Trophoblast cell (in vitro differentiated cells and primary cell): ENCODE data around the gene PIP5K1C.
A peak's percentile ranks its signal among the peaks of the same experiment; 100 is the strongest.

ENCODE experiments used
- DNase-seq, 2 donors: peaks; one replicate each; pipeline ENCODE4 v3.0.0-alpha.2; 2016
- H2AFZ ChIP-seq: 2 replicates; pipeline ENCODE4 v1.6.1; 2013; ENCODE audit warnings: low read length, moderate library complexity, mild to moderate bottlenecking; ENCODE audit not compliant: insufficient read depth, poor library complexity
- H2AK5ac ChIP-seq: 2 replicates; pipeline ENCODE4 v1.6.1; 2013; ENCODE audit warnings: mild to moderate bottlenecking, low read length
- H2BK120ac ChIP-seq: 2 replicates; pipeline ENCODE4 v1.6.1; 2013; ENCODE audit warnings: low read length, mild to moderate bottlenecking, moderate library complexity; ENCODE audit not compliant: insufficient read depth, poor library complexity
- H2BK12ac ChIP-seq: 2 replicates; pipeline ENCODE4 v1.6.1; 2013; ENCODE audit warnings: mild to moderate bottlenecking, low read length, moderate library complexity
- H2BK5ac ChIP-seq: 2 replicates; pipeline ENCODE4 v1.6.1; 2013; ENCODE audit warnings: low read length, low read depth, moderate library complexity, mild to moderate bottlenecking; ENCODE audit not compliant: poor library complexity
- H3K14ac ChIP-seq: 2 replicates; pipeline ENCODE4 v1.6.1; 2013; ENCODE audit warnings: mild to moderate bottlenecking, low read length
- H3K18ac ChIP-seq: 2 replicates; pipeline ENCODE4 v1.6.1; 2013; ENCODE audit warnings: mild to moderate bottlenecking, low read length
- H3K23ac ChIP-seq: 2 replicates; pipeline ENCODE4 v1.6.1; 2013; ENCODE audit warnings: low read length
- H3K27ac ChIP-seq: 2 replicates; pipeline ENCODE4 v1.5.1; 2013; ENCODE audit warnings: low read depth, mild to moderate bottlenecking, inconsistent platforms, low read length, moderate library complexity
- H3K27me3 ChIP-seq: 2 replicates; pipeline ENCODE4 v1.6.1; 2013; ENCODE audit warnings: inconsistent platforms, mild to moderate bottlenecking, low read length, moderate library complexity; ENCODE audit not compliant: insufficient read depth
- H3K36me3 ChIP-seq, 2 experiments: 1 replicate in 1 of 2; 2 replicates in 1 of 2; pipeline ENCODE4 v1.6.1; 2013; ENCODE audit warnings: low read length in 2 of 2, mild to moderate bottlenecking in 2 of 2, moderate library complexity in 1 of 2; ENCODE audit not compliant: insufficient read depth in 2 of 2, control insufficient read depth in 1 of 2
- H3K4ac ChIP-seq: 2 replicates; pipeline ENCODE4 v1.6.1; 2013; ENCODE audit warnings: low read depth, mild to moderate bottlenecking, low read length, moderate library complexity
- H3K4me1 ChIP-seq, 2 experiments: 1 replicate in 1 of 2; 2 replicates in 1 of 2; pipeline ENCODE4 v1.6.1; 2013; ENCODE audit warnings: low read length in 2 of 2, mild to moderate bottlenecking in 2 of 2, moderate library complexity in 1 of 2; ENCODE audit not compliant: insufficient read depth in 2 of 2, control insufficient read depth in 1 of 2
- H3K4me2 ChIP-seq: 2 replicates; pipeline ENCODE4 v1.6.1; 2013; ENCODE audit warnings: inconsistent platforms, mild to moderate bottlenecking, low read length, moderate library complexity
- H3K4me3 ChIP-seq: 2 replicates; pipeline ENCODE4 v1.5.1; 2013; ENCODE audit warnings: mild to moderate bottlenecking, low read depth, low read length, inconsistent platforms
- H3K79me1 ChIP-seq: one replicate; pipeline ENCODE4 v1.6.1; 2013; ENCODE audit warnings: low read length
- H3K79me2 ChIP-seq: 2 replicates; pipeline ENCODE4 v1.6.1; 2013; ENCODE audit warnings: low read length, mild to moderate bottlenecking; ENCODE audit not compliant: control insufficient read depth, insufficient read depth, poor library complexity
- H3K9ac ChIP-seq: 2 replicates; pipeline ENCODE4 v1.6.1; 2013; ENCODE audit warnings: mild to moderate bottlenecking, low read length
- H3K9me3 ChIP-seq: 2 replicates; pipeline ENCODE4 v1.6.1; 2013; ENCODE audit warnings: low read depth, mild to moderate bottlenecking, control low read depth, inconsistent platforms, low read length; ENCODE audit not compliant: insufficient read depth
- H4K12ac ChIP-seq: 2 replicates; pipeline ENCODE4 v1.6.1; 2013; ENCODE audit warnings: low read depth, mild to moderate bottlenecking, low read length, moderate library complexity
- H4K8ac ChIP-seq: 2 replicates; pipeline ENCODE4 v1.6.1; 2013; ENCODE audit warnings: low read depth, mild to moderate bottlenecking, low read length, moderate library complexity
- H4K91ac ChIP-seq: one replicate; pipeline ENCODE4 v1.6.1; 2013; ENCODE audit warnings: low read depth, mild to moderate bottlenecking, low read length, moderate library complexity
- WGBS: extraction: QIAGEN DNeasy Blood & Tissue Kit; methylation state at CpG from one replicate; pipeline ENCODE4 v1.1.7; 2013; ENCODE audit warnings: missing lambda C conversion rate; ENCODE audit not compliant: insufficient read length, insufficient coverage; ENCODE audit errors: extremely low coverage; 5-methylcytosine and 5-hydroxymethylcytosine counted together

The PIP5K1C gene

GRCh38 chr19:3723110-3723488 is 22.8 kb upstream of the PIP5K1C start:
- Histone ChIP-seq H3K79me1 (peaks cover 4% of the 10 kb centered on the region), H2AK5ac (no peak overlapping the region), H3K14ac (no peak overlapping the region), H3K23ac (no peak overlapping the region), H2BK12ac (no peak overlapping the region), H4K8ac (no peak overlapping the region), H3K9ac (no peak overlapping the region), H2BK5ac (no peak overlapping the region), H4K91ac (no peak overlapping the region), H3K4me1 (peaks cover 8 to 20% of the 10 kb centered on the region in 2 experiments), H3K9me3 (no peaks in the 10 kb centered on the region), H3K27ac (peak overlapping the region; percentile 7), H3K27me3 (no peaks in the 10 kb centered on the region), H3K4ac (no peak overlapping the region), H3K4me2 (peak overlapping the region; percentile 15), H2BK120ac (no peak overlapping the region), H2AFZ (no peak overlapping the region), H3K18ac (no peak overlapping the region), H3K79me2 (no peaks in the 10 kb centered on the region), H4K12ac (no peak overlapping the region), H3K36me3 (no peaks in the 10 kb centered on the region), H3K4me3 (no peak overlapping the region)
- no peak for DNase-seq
- no CpG with 5 or more reads among the region's 5 CpGs for WGBS

GRCh38 chr19:3722443-3723109 is 22.3 kb upstream of the PIP5K1C start:
- H3K27ac ChIP-seq = peak overlapping the region; percentile 43
- peaks cover 4% of the 10 kb centered on the region for H3K79me1 ChIP-seq

GRCh38 chr19:3721887-3722442 is 21.7 kb upstream of the PIP5K1C start:
- H3K23ac ChIP-seq = no peak overlapping the region

More at GRCh38 chr19:3722443-3723109, 22.3 kb upstream of the PIP5K1C start:
- whole genome bisulfite sequencing = no CpG with 5 or more reads among the region's 30 CpGs
- H3K4me3 ChIP-seq = peak overlapping the region; percentile 60
- no peaks in the 10 kb centered on the region for H3K79me2 ChIP-seq
- peak overlapping the region; percentile 45 for H3K9ac ChIP-seq
- no peaks in the 10 kb centered on the region for H3K27me3 ChIP-seq
- peak overlapping the region; percentile 3 for H3K14ac ChIP-seq
- no peaks in the 10 kb centered on the region for H3K9me3 ChIP-seq
- no peak overlapping the region for H2BK12ac ChIP-seq
- H3K4ac ChIP-seq = no peak overlapping the region
- no peak overlapping the region for H2BK5ac ChIP-seq
- no peak overlapping the region for H4K8ac ChIP-seq
- no peak overlapping the region for H2AFZ ChIP-seq
- H4K91ac ChIP-seq = no peak overlapping the region
- no peak overlapping the region for H2AK5ac ChIP-seq
- H2BK120ac ChIP-seq = no peak overlapping the region
- no peak overlapping the region for H3K18ac ChIP-seq
- H3K36me3 ChIP-seq = no peaks in the 10 kb centered on the region
- H3K23ac ChIP-seq = no peak overlapping the region
- H4K12ac ChIP-seq = no peak overlapping the region
- peak; percentile 56 to 65 for DNase-seq
- peak overlapping the region; percentile 85 for H3K4me2 ChIP-seq
- H3K4me1 ChIP-seq = peaks cover 8 to 20% of the 10 kb centered on the region in 2 experiments

GRCh38 chr19:3721131-3721886 is 21.0 kb upstream of the PIP5K1C start:
- H2BK120ac ChIP-seq = peak overlapping the region; percentile 68
- H2BK5ac ChIP-seq = no peak overlapping the region
- peak overlapping the region; percentile 33 for H2AFZ ChIP-seq
- H3K14ac ChIP-seq = no peak overlapping the region
- H3K9me3 ChIP-seq = no peaks in the 10 kb centered on the region
- H3K79me1 ChIP-seq = peaks cover 4% of the 10 kb centered on the region
- H3K36me3 ChIP-seq = no peaks in the 10 kb centered on the region
- peak overlapping the region; percentile 31 for H4K91ac ChIP-seq
- no peaks in the 10 kb centered on the region for H3K27me3 ChIP-seq
- no peak overlapping the region for H3K18ac ChIP-seq
- H3K4ac ChIP-seq = no peak overlapping the region
- no peak overlapping the region for H4K8ac ChIP-seq
- no CpG with 5 or more reads among the region's 46 CpGs for WGBS
- peak overlapping the region; percentile 85 for H3K4me2 ChIP-seq
- H3K23ac ChIP-seq = no peak overlapping the region
- peak overlapping the region; percentile 51 for H2BK12ac ChIP-seq
- peaks cover 8 to 20% of the 10 kb centered on the region in 2 experiments for H3K4me1 ChIP-seq
- DNase-seq = peak; percentile 95 to 98
- no peaks in the 10 kb centered on the region for H3K79me2 ChIP-seq
- H3K9ac ChIP-seq = no peak overlapping the region
- no peak overlapping the region for H2AK5ac ChIP-seq
- H3K27ac ChIP-seq = no peak overlapping the region
- peak overlapping the region; percentile 22 for H4K12ac ChIP-seq
- peak overlapping the region; percentile 60 for H3K4me3 ChIP-seq

More at GRCh38 chr19:3721887-3722442, 21.7 kb upstream of the PIP5K1C start:
- Histone ChIP-seq H3K79me1 (peaks cover 4% of the 10 kb centered on the region), H2BK12ac (peak overlapping the region; percentile 5), H3K36me3 (no peaks in the 10 kb centered on the region), H3K9me3 (no peaks in the 10 kb centered on the region), H2AFZ (peak overlapping the region; percentile 33), H3K4me1 (peaks cover 8 to 20% of the 10 kb centered on the region in 2 experiments), H3K4me2 (peak overlapping the region; percentile 85), H4K8ac (peak overlapping the region; percentile 3), H2AK5ac (no peak overlapping the region), H4K91ac (no peak overlapping the region), H3K27me3 (no peaks in the 10 kb centered on the region), H3K14ac (peak overlapping the region; percentile 3), H4K12ac (no peak overlapping the region), H2BK120ac (no peak overlapping the region), H3K18ac (no peak overlapping the region), H3K9ac (peak overlapping the region; percentile 45), H3K4ac (no peak overlapping the region), H3K79me2 (no peaks in the 10 kb centered on the region), H3K27ac (peak overlapping the region; percentile 43), H2BK5ac (no peak overlapping the region), H3K4me3 (peak overlapping the region; percentile 60)
- no CpG with 5 or more reads among the region's 26 CpGs for WGBS
- DNase-seq = peak in 1 of 2 donors; percentile 9
